ENCODE results near the gene LNPK. TPM values are rescaled to one million over a fixed set of nuclear protein-coding genes. Genes with fewer than 3 reads are reported as not detected.
A peak's percentile ranks its signal among the peaks of the same experiment; 100 is the strongest.

LNPK gene, protein sequence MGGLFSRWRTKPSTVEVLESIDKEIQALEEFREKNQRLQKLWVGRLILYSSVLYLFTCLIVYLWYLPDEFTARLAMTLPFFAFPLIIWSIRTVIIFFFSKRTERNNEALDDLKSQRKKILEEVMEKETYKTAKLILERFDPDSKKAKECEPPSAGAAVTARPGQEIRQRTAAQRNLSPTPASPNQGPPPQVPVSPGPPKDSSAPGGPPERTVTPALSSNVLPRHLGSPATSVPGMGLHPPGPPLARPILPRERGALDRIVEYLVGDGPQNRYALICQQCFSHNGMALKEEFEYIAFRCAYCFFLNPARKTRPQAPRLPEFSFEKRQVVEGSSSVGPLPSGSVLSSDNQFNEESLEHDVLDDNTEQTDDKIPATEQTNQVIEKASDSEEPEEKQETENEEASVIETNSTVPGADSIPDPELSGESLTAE
- total RNA-seq: 10 to 100 TPM; 12.4 to 51.7 (median 34.9) TPM

DNA sequence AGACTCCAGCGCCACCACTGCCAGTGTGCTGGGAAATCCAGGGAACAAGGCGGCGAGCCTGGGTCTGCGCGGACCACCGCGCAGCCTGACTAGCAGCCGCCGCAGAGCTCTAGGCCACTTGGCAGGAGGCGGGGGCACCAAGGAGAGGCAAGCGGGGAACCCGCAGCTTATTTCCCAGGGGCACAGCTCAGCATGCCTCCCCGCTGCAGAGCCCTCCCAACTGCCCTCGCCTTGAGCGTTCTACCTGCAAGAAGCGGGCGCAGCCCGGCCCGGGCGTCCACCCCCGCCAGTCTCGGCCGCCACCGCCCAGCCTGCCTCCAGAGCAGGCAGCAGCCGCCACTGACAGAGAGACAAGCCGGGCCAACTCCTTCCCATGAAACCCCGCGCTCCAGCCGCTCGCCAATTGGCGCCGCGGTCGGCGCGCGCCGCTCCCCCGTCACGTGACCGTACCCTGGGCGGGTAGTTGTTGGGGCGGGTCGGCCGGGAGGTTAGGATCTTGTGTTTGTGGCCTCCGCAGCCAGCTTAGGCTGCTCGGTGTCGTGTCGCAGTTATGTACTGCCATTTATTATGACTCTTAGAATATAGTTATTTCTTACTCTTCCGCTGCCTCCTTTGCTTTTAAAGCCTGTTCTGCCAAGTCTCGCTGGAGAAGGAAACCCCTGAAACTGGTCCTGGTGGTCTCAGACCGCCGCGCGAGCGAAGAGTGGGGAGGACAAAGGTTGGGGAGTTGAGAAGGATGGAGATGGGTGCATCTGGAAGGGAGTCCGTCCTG is at the start of gene LNPK:
TSS of gene LNPK (minus strand) at position 352 of the 772 bp plus-strand sequence. CDS start 6,683 bp downstream, outside the sequence.
- peak; percentile 89 to 96 (median 91) for ATAC-seq (replicated peaks in 6 of 8)
- peaks cover 3 to 24% of the 10 kb centered on the region in 2 donors for H3K4me1 ChIP-seq (replicated peaks in 1 of 2)
- H3K27ac ChIP-seq: peak within 1 kb of the TSS; percentile 83 to 90
- in situ Hi-C loops (cut with MboI; ENCODE audit: low pct_unique_long_range_greater_than_20kb in 2 of 9, low sequenced_read_pairs in 9 of 9, unreplicated experiment in 9 of 9): no loop called here
- peak within 1 kb of the TSS; percentile 60 to 97 (median 80) for H3K4me3 ChIP-seq
- WGBS, 10 experiments: 0 to 10% (median 4%) methylated on average over 2 to 7 of the region's 57 CpGs; no CpG with 5 or more reads in 7 of the 10 experiments

DNA sequence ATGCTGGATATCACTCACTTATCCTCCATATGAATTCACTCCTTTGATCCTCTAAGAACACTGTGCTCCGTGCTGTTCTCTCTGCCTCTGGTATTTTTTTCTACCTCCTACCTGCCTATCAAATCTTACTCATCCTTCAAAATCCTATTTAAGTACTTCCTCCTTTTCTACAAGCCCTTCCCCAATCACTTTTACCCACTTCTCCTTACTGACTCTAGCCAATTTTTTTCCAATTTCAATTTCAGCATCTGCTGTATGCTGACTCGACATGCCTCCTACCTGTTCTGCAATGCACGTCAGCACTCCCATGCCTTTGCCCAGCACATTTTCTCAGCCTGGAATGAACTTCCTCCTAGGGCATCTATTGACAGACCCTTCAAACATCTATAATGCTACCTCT is 37.3 kb upstream of the LNPK start:
- Histone ChIP-seq H3K4me3 (no peak overlapping the region), H3K27ac (no peak overlapping the region), H3K4me1 (replicated peaks in 1 of 2) (no peaks in the 10 kb centered on the region)
- WGBS, 10 experiments: 0 to 82% (median 70%) methylated on average over 1 to 3 of the region's 3 CpGs
- no peak for ATAC-seq (replicated peaks in 6 of 8)
- in situ Hi-C loops (cut with MboI; ENCODE audit: low pct_unique_long_range_greater_than_20kb in 2 of 9, low sequenced_read_pairs in 9 of 9, unreplicated experiment in 9 of 9): no loop called here

DNA sequence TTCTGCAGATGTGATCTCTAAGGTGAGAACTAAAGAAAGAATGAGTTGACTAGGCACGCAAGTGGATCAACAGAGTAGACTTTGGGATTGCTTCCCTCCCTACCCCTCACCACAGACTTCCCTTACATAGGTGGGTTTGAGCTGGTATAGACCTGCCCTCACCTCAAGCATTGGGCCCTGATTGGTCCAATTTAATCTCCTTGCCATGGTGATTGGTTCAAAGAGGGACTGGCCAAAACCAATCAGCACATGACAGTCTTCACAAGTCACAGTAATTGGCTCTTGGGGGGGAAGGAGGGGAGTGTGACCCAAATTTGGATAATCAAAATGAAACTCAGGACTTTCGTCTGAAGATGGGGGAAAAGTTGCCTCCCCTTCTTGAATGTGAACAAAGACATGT is 36.6 kb upstream of the LNPK start:
- in situ Hi-C loops (cut with MboI; ENCODE audit: low pct_unique_long_range_greater_than_20kb in 2 of 9, low sequenced_read_pairs in 9 of 9, unreplicated experiment in 9 of 9): no loop called here
- no peak for ATAC-seq (replicated peaks in 6 of 8)

DNA sequence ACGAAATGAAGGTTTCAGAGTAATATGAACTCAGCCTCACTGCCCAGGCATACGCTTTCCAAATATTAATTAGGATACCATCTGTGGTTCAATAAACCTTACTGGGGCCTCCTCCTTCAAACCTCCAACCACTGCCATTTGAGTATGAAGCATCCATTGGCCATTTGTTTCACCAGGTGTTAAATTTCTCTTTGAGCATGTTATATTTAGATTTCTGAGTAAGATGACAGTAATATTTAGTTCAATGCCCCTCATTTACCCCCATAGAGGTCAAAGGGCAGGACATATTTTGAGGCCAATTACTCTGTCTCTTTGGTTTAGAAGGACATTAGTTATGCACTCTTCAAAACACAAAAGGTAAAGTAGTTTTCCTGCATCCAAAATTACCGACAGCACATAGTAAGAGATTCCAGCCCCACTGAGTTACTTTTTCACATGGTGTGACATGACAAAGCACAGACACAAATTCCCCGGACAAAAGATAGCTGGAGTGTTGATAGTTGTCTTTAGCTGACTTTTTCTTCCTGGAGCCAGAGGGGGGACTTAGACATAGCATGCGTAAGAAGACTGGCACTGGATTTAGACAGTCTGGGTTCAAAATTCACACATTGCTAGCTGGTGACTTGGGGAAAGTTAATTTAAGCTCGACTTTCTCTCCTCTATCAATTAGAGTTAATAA is 33.1 kb upstream of the LNPK start:
- 17 to 94% (median 75%) methylated on average over 2 to 6 of the region's 6 CpGs for WGBS, 10 experiments
- in situ Hi-C loops (cut with MboI; ENCODE audit: low pct_unique_long_range_greater_than_20kb in 2 of 9, low sequenced_read_pairs in 9 of 9, unreplicated experiment in 9 of 9): no loop called here
- no peak overlapping the region for H3K27ac ChIP-seq
- no peak for ATAC-seq (replicated peaks in 6 of 8)
- no peaks in the 10 kb centered on the region for H3K4me1 ChIP-seq (replicated peaks in 1 of 2)
- no peak overlapping the region for H3K4me3 ChIP-seq

More for the DNA sequence above, 36.6 kb upstream of the LNPK start:
- no peak overlapping the region for H3K27ac ChIP-seq
- no peak overlapping the region for H3K4me3 ChIP-seq
- 20 to 100% (median 90%) methylated on average over 1 to 2 of the region's 2 CpGs; no CpG with 5 or more reads in 6 of the 10 experiments for WGBS, 10 experiments
- no peaks in the 10 kb centered on the region for H3K4me1 ChIP-seq (replicated peaks in 1 of 2)

DNA sequence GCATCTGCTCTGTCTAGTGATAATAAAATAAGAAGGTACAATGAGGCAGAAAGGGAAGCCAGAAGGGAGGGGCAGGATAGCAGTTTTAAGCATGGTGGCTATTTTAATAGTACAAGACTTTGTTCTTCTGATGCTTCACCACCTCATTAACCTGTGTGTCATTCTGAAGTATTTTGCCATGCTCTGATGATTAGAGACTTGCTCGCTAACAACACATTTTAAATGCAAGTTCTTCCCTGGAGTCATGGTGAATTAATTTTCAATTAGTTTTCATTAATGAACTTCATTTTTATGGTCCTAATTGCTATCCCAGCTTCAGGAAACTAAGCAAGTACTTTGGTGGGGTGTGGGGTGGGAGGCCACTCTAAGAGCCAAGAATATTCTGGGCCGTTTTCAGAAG is 25.7 kb upstream of the LNPK start:
- ATAC-seq (replicated peaks in 6 of 8): no peak
- Histone ChIP-seq H3K4me3 (no peak overlapping the region), H3K4me1 (replicated peaks in 1 of 2) (no peaks in the 10 kb centered on the region), H3K27ac (no peak overlapping the region)
- WGBS, 10 experiments: 17 to 100% (median 50%) methylated on average over 1 to 2 of the region's 2 CpGs; no CpG with 5 or more reads in 1 of the 10 experiments
- in situ Hi-C loops (cut with MboI; ENCODE audit: low pct_unique_long_range_greater_than_20kb in 2 of 9, low sequenced_read_pairs in 9 of 9, unreplicated experiment in 9 of 9): no loop called here

DNA sequence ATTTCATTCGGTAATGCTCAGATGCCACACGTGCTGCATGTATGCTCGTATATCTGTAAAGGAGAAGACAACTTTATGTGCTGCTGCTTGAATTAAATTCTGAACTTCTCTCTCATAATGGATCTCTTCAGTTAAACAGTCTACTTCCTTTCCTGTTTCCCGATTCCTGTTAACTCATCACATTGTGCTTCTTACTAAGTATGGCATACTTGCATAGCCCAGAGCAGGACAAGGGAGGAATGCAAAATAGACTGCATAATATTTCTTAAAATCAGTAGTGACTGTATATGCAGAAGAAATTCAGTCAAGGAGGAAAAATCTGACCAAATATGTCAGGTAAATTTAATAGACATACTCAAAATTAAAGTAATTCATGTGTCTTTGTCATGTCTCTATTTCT is 23.9 kb upstream of the LNPK start:
- no peak overlapping the region for H3K27ac ChIP-seq
- 25 to 96% (median 80%) methylated on average over 2 to 4 of the region's 4 CpGs; no CpG with 5 or more reads in 1 of the 10 experiments for WGBS, 10 experiments
- H3K4me1 ChIP-seq (replicated peaks in 1 of 2): no peaks in the 10 kb centered on the region
- in situ Hi-C loops (cut with MboI; ENCODE audit: low pct_unique_long_range_greater_than_20kb in 2 of 9, low sequenced_read_pairs in 9 of 9, unreplicated experiment in 9 of 9): no loop called here
- no peak overlapping the region for H3K4me3 ChIP-seq
- peak in 2 of 8 experiments; percentile 35 to 58 for ATAC-seq (replicated peaks in 6 of 8)

DNA sequence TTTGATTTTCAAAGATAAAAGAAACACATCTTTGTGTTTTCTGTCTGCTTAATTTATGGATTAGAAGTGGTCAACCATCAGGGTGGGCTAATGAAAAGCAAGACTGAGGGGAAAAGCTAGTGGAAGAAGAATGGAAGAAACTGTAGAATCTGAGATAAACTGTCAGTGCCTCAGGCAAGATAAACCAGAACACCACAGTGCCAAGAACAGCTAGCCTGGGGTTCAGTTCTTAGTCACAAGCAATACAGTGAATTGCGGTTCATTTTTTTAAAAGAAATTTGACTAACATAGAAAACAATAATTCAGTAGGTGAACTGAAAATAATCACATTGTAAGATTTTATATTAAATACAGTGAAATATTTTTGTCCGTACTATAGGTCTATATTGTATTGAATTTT is 22.0 kb upstream of the LNPK start:
- Histone ChIP-seq H3K4me3 (no peak overlapping the region), H3K4me1 (replicated peaks in 1 of 2) (no peaks in the 10 kb centered on the region), H3K27ac (no peak overlapping the region)
- ATAC-seq (replicated peaks in 6 of 8): peak in 2 of 8 experiments; percentile 25 to 56
- in situ Hi-C loops (cut with MboI; ENCODE audit: low pct_unique_long_range_greater_than_20kb in 2 of 9, low sequenced_read_pairs in 9 of 9, unreplicated experiment in 9 of 9): no loop called here
- WGBS, 10 experiments: 40 to 100% (median 84%) methylated on average over 1 to 2 of the region's 2 CpGs

DNA sequence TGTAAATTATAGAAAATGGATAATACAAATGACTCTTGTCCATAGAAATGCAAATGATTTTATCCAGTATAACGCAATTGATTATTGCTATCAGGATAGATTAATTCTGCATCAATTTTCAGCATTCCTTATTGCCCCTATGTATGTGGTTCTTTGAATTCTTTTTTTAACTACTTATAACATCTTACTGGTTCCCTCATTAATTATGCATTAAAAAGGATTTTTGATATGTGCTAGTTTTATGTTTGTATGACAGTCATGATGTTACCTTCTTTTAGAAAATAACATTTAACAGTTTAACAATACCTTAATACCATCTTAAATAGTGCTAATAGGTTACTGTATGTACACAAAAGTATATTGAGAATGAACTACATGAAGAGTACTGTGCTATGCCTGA is 20.0 kb upstream of the LNPK start:
- H3K27ac ChIP-seq: no peak overlapping the region
- ATAC-seq (replicated peaks in 6 of 8): no peak
- H3K4me3 ChIP-seq: no peak overlapping the region
- no peaks in the 10 kb centered on the region for H3K4me1 ChIP-seq (replicated peaks in 1 of 2)
- 89 to 100% (median 100%) methylated on average over 1 of the region's 1 CpG; no CpG with 5 or more reads in 2 of the 10 experiments for WGBS, 10 experiments
- in situ Hi-C loops (cut with MboI; ENCODE audit: low pct_unique_long_range_greater_than_20kb in 2 of 9, low sequenced_read_pairs in 9 of 9, unreplicated experiment in 9 of 9): no loop called here

DNA sequence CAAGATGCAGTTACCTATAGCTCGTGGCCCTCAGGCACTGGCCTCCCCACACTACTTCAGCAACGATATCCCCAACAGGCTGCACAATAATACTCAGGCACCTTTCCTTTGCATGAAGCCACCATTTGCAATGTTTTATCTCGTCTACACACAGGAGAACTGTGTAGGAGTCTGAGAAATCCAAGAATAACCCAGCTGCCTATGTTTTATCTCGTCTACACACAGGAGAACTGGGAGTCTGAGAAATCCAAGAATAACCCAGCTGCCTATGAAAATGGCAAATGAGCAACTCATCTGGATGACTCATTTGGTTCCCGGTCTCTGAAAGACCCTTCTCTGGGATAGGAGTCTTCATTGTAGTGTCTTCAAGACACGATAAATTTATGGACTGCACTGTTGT is 18.3 kb upstream of the LNPK start:
- no peak for ATAC-seq (replicated peaks in 6 of 8)
- WGBS, 10 experiments: 61 to 94% (median 83%) methylated on average over 1 to 4 of the region's 6 CpGs; no CpG with 5 or more reads in 2 of the 10 experiments
- no peaks in the 10 kb centered on the region for H3K4me1 ChIP-seq (replicated peaks in 1 of 2)
- H3K4me3 ChIP-seq: no peak overlapping the region
- in situ Hi-C loops (cut with MboI; ENCODE audit: low pct_unique_long_range_greater_than_20kb in 2 of 9, low sequenced_read_pairs in 9 of 9, unreplicated experiment in 9 of 9): no loop called here
- no peak overlapping the region for H3K27ac ChIP-seq

DNA sequence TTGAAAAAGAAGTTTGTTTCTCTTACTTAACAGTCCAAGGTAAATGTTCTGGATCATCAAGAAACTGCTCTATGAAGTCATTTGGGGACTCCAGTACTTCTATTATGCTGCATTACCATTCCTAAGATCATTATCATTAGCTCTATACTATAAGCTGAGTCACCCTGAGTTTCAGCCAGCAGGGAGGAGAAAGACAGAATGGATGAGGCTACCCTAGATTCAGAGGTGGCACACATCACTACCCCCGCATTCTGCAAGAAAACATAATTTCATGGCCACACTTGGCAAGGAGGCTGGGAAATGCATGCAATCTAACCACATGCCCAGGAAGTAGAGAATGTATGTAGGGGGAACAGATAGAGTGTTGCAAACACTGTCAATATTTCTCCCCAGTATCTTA is 16.6 kb upstream of the LNPK start:
- Histone ChIP-seq H3K27ac (no peak overlapping the region), H3K4me1 (replicated peaks in 1 of 2) (no peaks in the 10 kb centered on the region), H3K4me3 (no peak overlapping the region)
- 78 to 100% (median 92%) methylated on average over 1 of the region's 1 CpG; no CpG with 5 or more reads in 4 of the 10 experiments for WGBS, 10 experiments
- ATAC-seq (replicated peaks in 6 of 8): peak in 1 of 8 experiments; percentile 34
- in situ Hi-C loops (cut with MboI; ENCODE audit: low pct_unique_long_range_greater_than_20kb in 2 of 9, low sequenced_read_pairs in 9 of 9, unreplicated experiment in 9 of 9): no loop called here

DNA sequence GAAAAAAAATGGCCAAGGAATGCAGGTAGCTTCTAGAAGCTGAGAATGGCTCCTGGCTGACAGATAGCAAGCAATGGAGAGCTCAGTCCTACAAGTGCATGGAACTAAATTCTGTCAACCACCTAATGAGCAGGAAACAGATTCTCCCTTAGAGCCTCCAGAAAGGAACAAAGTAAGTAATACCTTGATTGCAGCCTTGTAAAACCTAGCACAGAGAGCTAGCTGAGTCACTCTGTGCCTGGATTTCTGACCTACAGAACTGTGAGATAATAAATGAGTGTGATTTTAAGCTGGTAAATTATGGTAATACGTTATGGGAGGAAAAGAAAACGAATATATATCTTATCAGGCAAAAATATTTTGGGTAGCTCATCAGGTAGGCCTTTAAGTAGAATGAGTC is 7.4 kb upstream of the LNPK start:
- WGBS, 10 experiments: 20 to 87% (median 60%) methylated on average over 1 to 2 of the region's 2 CpGs; no CpG with 5 or more reads in 1 of the 10 experiments
- in situ Hi-C loops (cut with MboI; ENCODE audit: low pct_unique_long_range_greater_than_20kb in 2 of 9, low sequenced_read_pairs in 9 of 9, unreplicated experiment in 9 of 9): no loop called here
- H3K4me1 ChIP-seq (replicated peaks in 1 of 2): no peaks in the 10 kb centered on the region
- H3K27ac ChIP-seq: no peak overlapping the region
- no peak overlapping the region for H3K4me3 ChIP-seq
- ATAC-seq (replicated peaks in 6 of 8): no peak

DNA sequence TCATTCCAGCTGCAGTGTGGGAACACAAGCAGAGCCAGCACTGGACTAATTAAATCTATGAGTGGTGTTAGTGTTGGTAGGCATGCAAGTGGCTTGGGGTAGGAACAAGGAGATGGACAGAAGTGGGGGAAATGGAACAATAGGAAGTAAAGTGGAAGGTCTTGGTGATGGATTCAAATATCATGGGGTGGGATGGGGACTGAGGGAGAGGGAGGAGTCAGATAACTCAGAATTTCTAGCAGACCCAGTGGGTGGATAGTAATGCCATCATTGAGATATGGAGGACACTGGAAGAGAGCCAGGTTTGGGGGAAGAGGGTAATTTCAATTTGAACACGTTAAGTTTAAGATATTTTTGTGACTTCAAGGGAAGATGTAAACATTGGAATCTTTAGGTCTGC is 2.9 kb upstream of the LNPK start:
- Histone ChIP-seq H3K4me1 (replicated peaks in 1 of 2) (peaks cover 3 to 16% of the 10 kb centered on the region in 2 donors), H3K27ac (no peak overlapping the region), H3K4me3 (no peak overlapping the region)
- ATAC-seq (replicated peaks in 6 of 8): no peak
- in situ Hi-C loops (cut with MboI; ENCODE audit: low pct_unique_long_range_greater_than_20kb in 2 of 9, low sequenced_read_pairs in 9 of 9, unreplicated experiment in 9 of 9): no loop called here
- 14 to 86% (median 75%) methylated on average over 1 of the region's 1 CpG; no CpG with 5 or more reads in 3 of the 10 experiments for WGBS, 10 experiments

DNA sequence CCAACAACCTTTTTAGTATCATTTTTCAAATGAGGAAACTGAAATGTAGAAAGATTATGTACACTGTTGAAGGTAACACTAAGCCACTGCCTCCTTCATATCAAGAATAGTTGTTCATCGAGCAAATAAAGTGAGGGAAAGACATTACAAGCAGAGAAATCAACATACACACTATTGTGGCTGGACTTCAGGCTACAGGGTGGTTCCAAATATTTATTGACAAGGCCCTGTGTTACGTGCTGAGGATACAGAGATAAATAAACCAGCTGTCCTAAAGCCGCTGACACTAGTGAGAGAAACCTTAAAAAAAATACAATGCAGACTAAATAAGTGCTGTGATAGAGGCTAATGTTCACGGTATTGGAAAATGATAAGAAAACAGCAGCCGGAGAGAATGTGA is 1.9 kb upstream of the LNPK start:
- in situ Hi-C loops (cut with MboI; ENCODE audit: low pct_unique_long_range_greater_than_20kb in 2 of 9, low sequenced_read_pairs in 9 of 9, unreplicated experiment in 9 of 9): no loop called here
- H3K27ac ChIP-seq: no peak overlapping the region

More for the DNA sequence above, 1.9 kb upstream of the LNPK start:
- ATAC-seq (replicated peaks in 6 of 8): no peak
- Histone ChIP-seq H3K4me3 (no peak overlapping the region), H3K4me1 (replicated peaks in 1 of 2) (peaks cover 3 to 21% of the 10 kb centered on the region in 2 donors)
- 84 to 100% (median 90%) methylated on average over 2 to 5 of the region's 5 CpGs; no CpG with 5 or more reads in 1 of the 10 experiments for WGBS, 10 experiments
